BJ (cell line): ENCODE data around the gene SPRR2D. TPM values are rescaled to one million over a fixed set of nuclear protein-coding genes. Genes with fewer than 3 reads are reported as not detected.

Experiments
- CTCF ChIA-PET: fragments of 350-600 bp; formaldehyde crosslinking; extraction: SDS; loops from one replicate; lab custom pipeline; 2021; ENCODE audit warnings: antibody characterized with exemption, inconsistent platforms; lab: Yijun Ruan, JAX
- POLR2A ChIA-PET: fragments of 300-600 bp; sonication (Branson Sonifier 250); formaldehyde crosslinking; extraction: SDS; loops from one replicate; lab custom pipeline; 2021; ENCODE audit warnings: antibody characterized with exemption; lab: Charles Lee
- DNase-seq: peaks from one replicate; pipeline ENCODE4 v3.0.0-alpha.2; 2011; ENCODE audit warnings: low read depth
- H3K27me3 ChIP-seq: 2 replicates; pipeline ENCODE4 v1.6.0; 2011; ENCODE audit warnings: low read length; ENCODE audit not compliant: control insufficient read depth, insufficient read depth
- H3K36me3 ChIP-seq: 2 replicates; pipeline ENCODE4 v1.5.1; 2011; ENCODE audit warnings: low read length; ENCODE audit not compliant: control insufficient read depth, insufficient read depth
- H3K4me3 ChIP-seq: 2 replicates; pipeline ENCODE4 v1.5.1; 2011; ENCODE audit warnings: low read depth, mild to moderate bottlenecking, control low read depth, low read length
- polyA plus RNA-seq: library from polyadenylated mRNA; depleted of rRNA; stranded (reverse); fragments of >200 nt; gene quantifications from 2 replicates; pipeline ENCODE4 v1.2.3, GENCODE V29; 2011
- TF ChIP-seq, protein P1 (sequence below): IDR thresholded peaks from 2 replicates; pipeline ENCODE4 v1.5.1; 2011; ENCODE audit warnings: low read depth, mild to moderate bottlenecking, control low read depth, inconsistent platforms, low read length, moderate library complexity; ENCODE audit not compliant: insufficient read depth

The SPRR2D gene
- polyA plus RNA-seq, 1 experiment, result not detected

DNA sequence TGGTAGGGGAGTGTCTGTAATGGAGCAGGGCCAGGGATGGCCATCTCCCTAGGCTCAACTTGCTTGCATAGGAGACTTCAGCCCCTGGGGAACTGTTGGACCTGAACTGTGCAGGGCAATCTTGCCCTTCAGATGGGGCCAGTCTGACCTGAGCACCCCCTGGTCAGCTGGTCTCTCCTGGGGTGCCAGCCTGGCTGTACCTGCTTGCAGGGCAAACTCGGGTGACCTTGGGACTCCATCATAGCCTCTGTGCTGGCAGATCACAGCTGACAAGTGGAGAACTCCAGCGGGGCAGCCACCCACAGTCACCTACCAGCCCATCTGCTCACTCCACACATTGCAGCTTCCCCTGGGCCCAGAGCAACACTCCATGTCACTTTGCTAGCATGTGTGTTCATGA is 8.3 kb upstream of the SPRR2D start:
- ChIA-PET CTCF (no interaction called here), POLR2A (no interaction called here)
- Histone ChIP-seq H3K27me3 (no peaks in the 10 kb centered on the region), H3K36me3 (no peaks in the 10 kb centered on the region), H3K4me3 (no peak overlapping the region)
- TF ChIP-seq, protein P1, sequence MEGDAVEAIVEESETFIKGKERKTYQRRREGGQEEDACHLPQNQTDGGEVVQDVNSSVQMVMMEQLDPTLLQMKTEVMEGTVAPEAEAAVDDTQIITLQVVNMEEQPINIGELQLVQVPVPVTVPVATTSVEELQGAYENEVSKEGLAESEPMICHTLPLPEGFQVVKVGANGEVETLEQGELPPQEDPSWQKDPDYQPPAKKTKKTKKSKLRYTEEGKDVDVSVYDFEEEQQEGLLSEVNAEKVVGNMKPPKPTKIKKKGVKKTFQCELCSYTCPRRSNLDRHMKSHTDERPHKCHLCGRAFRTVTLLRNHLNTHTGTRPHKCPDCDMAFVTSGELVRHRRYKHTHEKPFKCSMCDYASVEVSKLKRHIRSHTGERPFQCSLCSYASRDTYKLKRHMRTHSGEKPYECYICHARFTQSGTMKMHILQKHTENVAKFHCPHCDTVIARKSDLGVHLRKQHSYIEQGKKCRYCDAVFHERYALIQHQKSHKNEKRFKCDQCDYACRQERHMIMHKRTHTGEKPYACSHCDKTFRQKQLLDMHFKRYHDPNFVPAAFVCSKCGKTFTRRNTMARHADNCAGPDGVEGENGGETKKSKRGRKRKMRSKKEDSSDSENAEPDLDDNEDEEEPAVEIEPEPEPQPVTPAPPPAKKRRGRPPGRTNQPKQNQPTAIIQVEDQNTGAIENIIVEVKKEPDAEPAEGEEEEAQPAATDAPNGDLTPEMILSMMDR, result no peak
- no peak for DNase-seq

DNA sequence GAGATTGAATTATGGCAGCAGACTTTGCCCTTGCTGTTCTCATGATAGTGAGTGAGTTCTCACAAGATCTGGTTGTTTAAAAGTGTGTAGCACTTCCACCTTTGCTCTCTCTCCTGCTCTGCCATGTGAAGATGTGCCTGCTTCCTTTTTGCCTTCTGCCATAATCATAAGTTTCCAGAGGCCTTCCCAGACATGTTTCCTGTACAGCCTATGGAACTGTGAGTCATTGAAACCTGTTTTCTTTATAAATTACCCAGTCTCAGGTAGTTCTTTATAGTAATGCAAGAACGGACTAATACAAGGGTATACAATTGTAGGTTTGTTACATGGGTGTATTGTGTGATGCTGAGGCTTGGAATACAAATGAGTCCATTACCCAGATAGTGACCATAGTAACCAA is 5.7 kb downstream of the SPRR2D start:
- ChIA-PET CTCF (no interaction called here), POLR2A (no interaction called here)
- no peak overlapping the region for H3K4me3 ChIP-seq
- no peak for DNase-seq
- no peaks in the 10 kb centered on the region for H3K27me3 ChIP-seq
- TF ChIP-seq, protein P1, result no peak
- no peaks in the 10 kb centered on the region for H3K36me3 ChIP-seq

DNA sequence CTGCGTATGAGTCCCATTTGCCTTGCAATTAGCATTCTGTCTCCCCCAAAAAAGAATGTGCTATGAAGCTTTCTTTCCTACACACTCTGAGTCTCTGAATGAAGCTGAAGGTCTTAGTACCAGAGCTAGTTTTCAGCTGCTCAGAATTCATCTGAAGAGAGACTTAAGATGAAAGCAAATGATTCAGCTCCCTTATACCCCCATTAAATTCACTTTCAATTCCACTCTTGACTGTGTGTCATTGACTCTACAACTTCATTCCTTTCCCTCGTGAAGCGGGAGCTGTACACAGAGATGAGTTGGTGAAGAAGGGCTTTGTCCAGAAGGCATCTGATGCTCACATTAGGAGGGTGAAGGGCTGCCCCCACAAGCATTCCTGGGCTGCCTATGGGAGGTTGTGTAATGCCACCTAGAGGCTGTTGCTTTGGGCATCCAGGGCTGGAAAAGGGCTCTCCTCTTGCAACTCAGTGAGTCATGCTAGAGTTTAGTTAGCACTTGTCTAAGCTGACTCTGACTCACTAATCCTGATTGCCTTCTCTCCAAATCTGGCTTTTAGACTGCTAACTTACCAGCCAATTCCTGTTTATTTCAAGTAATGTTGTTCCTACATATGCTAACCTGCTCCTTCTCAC is 8.1 kb downstream of the SPRR2D start:
- Histone ChIP-seq H3K4me3 (no peak overlapping the region), H3K36me3 (no peaks in the 10 kb centered on the region), H3K27me3 (no peaks in the 10 kb centered on the region)
- ChIA-PET POLR2A (no interaction called here), CTCF (no interaction called here)
- DNase-seq, result peak; percentile 0
- TF ChIP-seq, protein P1, result peak; percentile 24; the same call in 1 of the 2 replicates

DNA sequence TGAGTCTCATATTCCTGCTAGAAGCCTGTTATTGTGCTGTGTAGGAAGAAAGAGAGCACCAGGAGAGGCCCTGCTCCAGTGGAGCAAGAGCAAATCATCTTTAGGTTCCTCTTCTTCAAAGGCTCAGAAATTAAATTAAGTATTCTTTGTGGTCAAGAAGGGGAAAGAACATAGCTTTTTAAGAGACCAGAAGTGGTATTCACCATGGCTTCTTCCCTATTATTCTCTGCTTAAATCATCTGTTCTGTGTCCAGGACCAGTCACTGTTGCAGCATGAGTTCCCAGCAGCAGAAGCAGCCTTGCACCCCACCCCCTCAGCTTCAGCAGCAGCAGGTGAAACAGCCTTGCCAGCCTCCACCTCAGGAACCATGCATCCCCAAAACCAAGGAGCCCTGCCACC is 8.8 kb downstream of the SPRR2D start:
- ChIA-PET CTCF (no interaction called here), POLR2A (no interaction called here)
- Histone ChIP-seq H3K36me3 (no peaks in the 10 kb centered on the region), H3K27me3 (no peaks in the 10 kb centered on the region), H3K4me3 (no peak overlapping the region)
- TF ChIP-seq, protein P1, result no peak
- no peak for DNase-seq

DNA sequence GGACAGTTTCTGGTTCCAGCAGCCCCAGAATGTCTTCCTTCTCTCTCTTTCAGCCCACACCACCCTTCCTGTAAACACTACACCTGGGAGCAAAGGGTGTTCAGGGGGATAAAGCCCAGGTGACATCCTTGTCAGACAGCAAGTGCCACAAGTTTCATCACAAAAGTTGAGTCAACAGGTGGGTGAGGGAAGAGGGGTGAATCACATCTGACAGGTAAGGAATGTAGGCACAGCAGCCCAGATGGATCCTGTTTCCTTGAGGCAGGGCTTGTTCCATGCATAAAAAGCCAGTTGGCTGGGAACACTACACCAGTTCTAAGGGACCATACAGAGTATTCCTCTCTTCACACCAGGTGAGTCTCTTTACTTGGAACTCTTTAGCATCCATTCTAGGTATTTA is 10.0 kb downstream of the SPRR2D start, which contains the start of gene SPRR1B:
TSS of gene SPRR1B (plus strand) at position 309 of the 400 bp plus-strand sequence. CDS start 1,143 bp downstream, outside the sequence.
- CTCF ChIA-PET, result no interaction called here
- H3K36me3 ChIP-seq, result no peaks in the 10 kb centered on the region
- no peak for DNase-seq
- TF ChIP-seq, protein P1, result no peak
- H3K27me3 ChIP-seq, result no peaks in the 10 kb centered on the region
- H3K4me3 ChIP-seq, result no peak within 1 kb of the TSS
- POLR2A ChIA-PET, result no interaction called here
